SK-N-SH (cell line): ENCODE measurements around the gene LPCAT3. TPM values are rescaled to one million over a fixed set of nuclear protein-coding genes. Genes with fewer than 3 reads are reported as not detected.

Experiments used
- CTCF ChIA-PET: fragments of 300-600, 350-600 bp; formaldehyde crosslinking; extraction: SDS; loops from one replicate; lab custom pipeline; 2021; lab: Yijun Ruan, JAX
- POLR2A ChIA-PET: fragments of 350-600 bp; sonication (Branson Sonifier 250); formaldehyde crosslinking; extraction: SDS; loops from one replicate; lab custom pipeline; 2020; ENCODE audit warnings: antibody characterized with exemption, inconsistent platforms; lab: Yijun Ruan, JAX
- DNase-seq: peaks from one replicate; pipeline ENCODE4 v3.0.0; 2012
- H2AFZ ChIP-seq: fragments of 200-600 bp; sonication (generic); 2 replicates; pipeline ENCODE4 v1.8.1; 2016; ENCODE audit warnings: antibody characterized with exemption, mild to moderate bottlenecking, low read depth
- H3F3A ChIP-seq: fragments of 200-600 bp; sonication (generic); replicated peaks from 2 replicates; pipeline ENCODE3; 2016; ENCODE audit warnings: antibody characterized with exemption, mild to moderate bottlenecking; ENCODE audit not compliant: insufficient read depth
- H3K27ac ChIP-seq, 2 experiments: fragments of 200-500 bp in 1 of 2; fragments of 200-600 bp in 1 of 2; sonication (Bioruptor generic) in 1 of 2; sonication (generic), shearing (Covaris generic) in 1 of 2; 2 replicates each; pipeline versions ENCODE4 v1.5.1 to v1.6.1; 2014 to 2016; ENCODE audit warnings: low read depth in 2 of 2, inconsistent platforms in 1 of 2, low read length in 1 of 2, mild to moderate bottlenecking in 1 of 2, mixed read lengths in 1 of 2
- H3K27me3 ChIP-seq: fragments of 200-600 bp; sonication (generic), shearing (Covaris generic); 2 replicates; pipeline ENCODE4 v1.6.1; 2016; ENCODE audit warnings: mixed run types; ENCODE audit not compliant: insufficient read depth
- H3K36me3 ChIP-seq, 2 experiments: fragments of 200-500 bp in 1 of 2; fragments of 200-600 bp in 1 of 2; sonication (Bioruptor generic) in 1 of 2; sonication (generic) in 1 of 2; replicated peaks in 1 of 2; 2 replicates each; pipeline versions ENCODE3 to v1.5.1; 2014 to 2016; ENCODE audit warnings: low read length in 1 of 2, mild to moderate bottlenecking in 1 of 2; ENCODE audit not compliant: insufficient read depth in 2 of 2, control insufficient read depth in 1 of 2
- H3K4me1 ChIP-seq, 2 experiments: fragments of 200-500 bp in 1 of 2; fragments of 200-600 bp in 1 of 2; sonication (Bioruptor generic) in 1 of 2; sonication (generic), shearing (Covaris generic) in 1 of 2; 2 replicates each; pipeline versions ENCODE4 v1.5.1 to v1.6.1; 2014 to 2016; ENCODE audit warnings: low read depth in 1 of 2, low read length in 1 of 2, mixed run types in 1 of 2; ENCODE audit not compliant: insufficient read depth in 2 of 2, control insufficient read depth in 1 of 2
- H3K4me2 ChIP-seq: fragments of 200-600 bp; sonication (generic), shearing (Covaris generic); 2 replicates; pipeline ENCODE4 v1.6.1; 2017; ENCODE audit warnings: mixed run types
- H3K4me3 ChIP-seq, 2 experiments: fragments of 200-500 bp in 1 of 2; fragments of 200-600 bp in 1 of 2; sonication (Bioruptor generic) in 1 of 2; sonication (generic), shearing (Covaris generic) in 1 of 2; 2 replicates each; pipeline versions ENCODE4 v1.5.1 to v1.8.1; 2014 to 2016; ENCODE audit warnings: low read depth in 2 of 2, inconsistent platforms in 1 of 2, low read length in 1 of 2, mild to moderate bottlenecking in 1 of 2, mixed read lengths in 1 of 2, moderate library complexity in 1 of 2
- H3K79me2 ChIP-seq: fragments of 200-600 bp; sonication (generic); 2 replicates; pipeline ENCODE4 v1.8.1; 2017; ENCODE audit warnings: mild to moderate bottlenecking; ENCODE audit not compliant: insufficient read depth
- H3K9ac ChIP-seq: fragments of 200-600 bp; sonication (generic); 2 replicates; pipeline ENCODE4 v1.6.1; 2017; ENCODE audit warnings: mixed run types
- H3K9me2 ChIP-seq: fragments of 200-600 bp; sonication (generic); 2 replicates; pipeline ENCODE4 v1.6.1; 2017; ENCODE audit warnings: mixed run types
- H3K9me3 ChIP-seq: fragments of 200-600 bp; sonication (generic); 2 replicates; pipeline ENCODE4 v1.6.1; 2017; ENCODE audit warnings: mixed run types, mild to moderate bottlenecking, moderate library complexity
- H4K20me1 ChIP-seq: fragments of 200-600 bp; sonication (generic); 2 replicates; pipeline ENCODE4 v1.6.1; 2017; ENCODE audit warnings: mild to moderate bottlenecking, mixed run types; ENCODE audit not compliant: insufficient read depth
- CHD2 ChIP-seq: fragments of 150-350 bp; IDR thresholded peaks from 2 replicates; pipeline ENCODE4 v1.6.1; 2018; ENCODE audit warnings: low read length; ENCODE audit not compliant: partially characterized antibody
- ELF1 ChIP-seq: IDR thresholded peaks from 2 replicates; pipeline ENCODE4 v1.4.0; 2012
- EZH2phosphoT487 ChIP-seq: fragments of 200-600 bp; sonication (generic); IDR thresholded peaks from 2 replicates; pipeline ENCODE4 v1.6.1; 2017; ENCODE audit warnings: low read depth, mixed run types, mild to moderate bottlenecking, antibody characterized with exemption, moderate library complexity, borderline replicate concordance
- FOSL2 ChIP-seq: IDR thresholded peaks from 2 replicates; pipeline ENCODE4 v1.4.0; 2012; ENCODE audit warnings: low read depth, mild to moderate bottlenecking, moderate library complexity, borderline replicate concordance
- FOXJ3 ChIP-seq: sonication (generic); formaldehyde crosslinking; IDR thresholded peaks from 2 replicates; pipeline ENCODE4 v1.5.1; 2020; ENCODE audit warnings: mild to moderate bottlenecking, missing genetic modification reagents
- JUND ChIP-seq: IDR thresholded peaks from 2 replicates; pipeline ENCODE4 v1.4.0; 2012
- MEF2A ChIP-seq: IDR thresholded peaks from 2 replicates; pipeline ENCODE4 v1.4.0; 2012; ENCODE audit warnings: low read depth, borderline replicate concordance
- MXI1 ChIP-seq: IDR thresholded peaks from 2 replicates; pipeline ENCODE4 v1.6.1; 2012; ENCODE audit warnings: mild to moderate bottlenecking, low read depth, low read length, improper control_type of control experiment
- POLR2AphosphoS5 ChIP-seq: IDR thresholded peaks from 2 replicates; pipeline ENCODE4 v1.6.1; 2012; ENCODE audit warnings: low read depth, low read length
- RAD21 ChIP-seq: IDR thresholded peaks from 2 replicates; pipeline ENCODE4 v1.6.1; 2012; ENCODE audit warnings: mild to moderate bottlenecking, low read length
- RCOR1 ChIP-seq: fragments of 150-350 bp; IDR thresholded peaks from 2 replicates; pipeline ENCODE4 v1.6.1; 2017; ENCODE audit warnings: antibody characterized with exemption, low read length
- RFX5 ChIP-seq: IDR thresholded peaks from 2 replicates; pipeline ENCODE4 v1.6.1; 2012; ENCODE audit warnings: mild to moderate bottlenecking, improper control_type of control experiment, low read length
- TCF12 ChIP-seq: IDR thresholded peaks from 2 replicates; pipeline ENCODE4 v1.4.0; 2012
- TEAD4 ChIP-seq: IDR thresholded peaks from 2 replicates; pipeline ENCODE4 v1.4.0; 2012; ENCODE audit warnings: mild to moderate bottlenecking, borderline replicate concordance; ENCODE audit not compliant: insufficient read depth
- USF2 ChIP-seq: fragments of 150-350 bp; IDR thresholded peaks from 2 replicates; pipeline ENCODE4 v1.6.1; 2017; ENCODE audit warnings: antibody characterized with exemption, low read length, low read depth, borderline replicate concordance
- WGBS: methylation state at CpG from one replicate; pipeline ENCODE4 v1.1.6; 2017; ENCODE audit warnings: low lambda C conversion rate; 5-methylcytosine and 5-hydroxymethylcytosine counted together
- polyA plus RNA-seq, 3 experiments: library from polyadenylated mRNA; depleted of rRNA; stranded (reverse); fragments of >200 nt; gene quantifications; 2 replicates each; pipeline ENCODE4 v1.2.3, GENCODE V29; 2012

The LPCAT3 gene
- polyA plus RNA-seq, 1 of the 3 experiments (the other 2 are of a cell fraction): 23.8 TPM

- Histone ChIP-seq H3F3A (no peaks in the 10 kb centered on the region), H2AFZ (no peak overlapping the region), H3K9me2 (no peaks in the 10 kb centered on the region), H4K20me1 (no peaks in the 10 kb centered on the region), H3K9me3 (no peaks in the 10 kb centered on the region), H3K4me1 (peaks cover 0 to 3% of the 10 kb centered on the region in 2 experiments; a peak in 2 of 4 replicates), H3K27me3 (no peaks in the 10 kb centered on the region), H3K36me3 (no peaks in the 10 kb centered on the region), H3K4me2 (no peak overlapping the region), H3K9ac (no peak overlapping the region), H3K4me3 (no peak overlapping the region), H3K79me2 (no peaks in the 10 kb centered on the region), H3K27ac (no peak overlapping the region)
- DNase-seq: peak; percentile 15
- ChIA-PET POLR2A (interaction anchor here (1.0 to 1.2 kb wide), 2 partner anchors 9 to 13 kb away, joined by 3 to 5 read pairs; partner anchors contain the start of genes C12orf57 and RNU7-1), CTCF (interaction anchor here (1.6 to 8.0 kb wide), 4 partner anchors 7 to 32 kb away, joined by 5 to 62 read pairs (median 10); partner anchors contain the start of genes C12orf57 and RNU7-1)
- WGBS: 77% methylated on average over 20 of the region's 20 CpGs
- TF ChIP-seq TEAD4 (no peak), RAD21 (no peak), JUND (no peak), ELF1 (no peak), USF2 (no peak), MEF2A (no peak), RCOR1 (no peak), CHD2 (no peak), MXI1 (no peak), EZH2phosphoT487 (no peak), FOXJ3 (CRISPR knock-in tag) (no peak), TCF12 (no peak), POLR2AphosphoS5 (no peak), RFX5 (no peak)
These were observed 61.0 kb downstream of the LPCAT3 start for GRCh38 chr12:6957151-6957701.

GRCh38 chr12:6956021-6956727 is 62.1 kb downstream of the LPCAT3 start:
- H3F3A ChIP-seq: no peaks in the 10 kb centered on the region
- no peak overlapping the region for H3K4me2 ChIP-seq
- H3K9me2 ChIP-seq: no peaks in the 10 kb centered on the region
- H3K27ac ChIP-seq: no peak overlapping the region
- ChIA-PET CTCF (interaction anchor here (1.6 to 2.4 kb wide), 5 partner anchors 8 to 32 kb away, joined by 4 to 15 read pairs (median 5); partner anchors contain the start of genes C12orf57 and RNU7-1), POLR2A (no interaction called here)
- H3K79me2 ChIP-seq: no peaks in the 10 kb centered on the region
- H4K20me1 ChIP-seq: no peaks in the 10 kb centered on the region
- no peak overlapping the region for H2AFZ ChIP-seq
- no peaks in the 10 kb centered on the region; a peak in 2 of 4 replicates for H3K4me1 ChIP-seq
- 82% methylated on average over 23 of the region's 28 CpGs for WGBS
- H3K9me3 ChIP-seq: no peaks in the 10 kb centered on the region
- no peaks in the 10 kb centered on the region for H3K36me3 ChIP-seq
- no peak overlapping the region for H3K9ac ChIP-seq
- no peak overlapping the region for H3K4me3 ChIP-seq
- peak; percentile 27 for DNase-seq
- no peaks in the 10 kb centered on the region for H3K27me3 ChIP-seq
- TF ChIP-seq FOSL2: no peak
